ENCODE results near the gene CHIC2.
A peak's percentile ranks its signal among the peaks of the same experiment; 100 is the strongest.
"Not testable (repeated sequence)": the region's sequence is repeated elsewhere in the genome, so short reads cannot be mapped to it uniquely, and the experiment has no call there.

Gene CHIC2

GRCh38 chr4:54064317-54065111, at the start of gene CHIC2:
TSS of gene CHIC2 (minus strand) at chr4:54064605. CDS start at chr4:54064300, 305 bp downstream.
- peak; percentile 95 for DNase-seq (ENCODE audit: low read depth, low spot score)

DNA sequence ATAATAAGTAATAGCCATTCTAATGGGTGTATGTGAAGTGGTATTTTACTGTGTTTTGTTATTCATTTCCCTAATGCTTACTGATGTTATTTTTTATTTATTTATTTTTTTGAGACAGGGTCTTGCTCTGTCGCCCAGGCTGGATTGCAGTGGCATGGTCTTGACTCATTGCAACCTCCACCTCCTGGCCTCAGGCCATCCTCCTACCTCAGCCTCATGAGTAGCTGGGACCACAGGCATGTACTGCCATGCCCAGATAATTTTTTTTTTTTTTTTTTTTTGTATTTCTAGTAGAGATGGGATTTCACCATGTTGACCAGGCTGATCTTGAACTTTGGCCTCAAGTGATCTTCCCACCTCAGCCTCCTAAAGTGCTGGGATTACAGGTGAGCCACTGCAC, 48.8 kb upstream of the CHIC2 start:
- DNase-seq (ENCODE audit: low read depth, low spot score): not testable (repeated sequence)

DNA sequence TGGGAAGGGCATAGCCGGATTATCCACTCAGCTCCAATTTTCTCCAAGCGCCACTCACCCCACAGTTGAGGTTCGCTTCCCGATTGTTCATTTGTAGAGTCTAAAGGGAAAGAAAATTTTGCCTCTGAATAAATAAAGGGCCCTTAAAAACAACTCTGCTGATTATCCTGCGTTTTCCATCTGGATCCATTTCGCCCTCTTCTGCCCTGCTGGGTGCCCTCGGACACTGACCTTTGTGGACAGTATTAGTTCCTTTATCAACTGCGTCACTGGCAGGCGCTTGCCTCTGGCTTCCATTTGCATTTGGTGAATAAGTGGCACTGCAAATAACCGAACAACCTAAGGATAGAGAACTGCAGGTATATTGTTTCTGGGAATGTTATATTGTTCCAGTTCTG, 45.6 kb upstream of the CHIC2 start:
- no peak for DNase-seq (ENCODE audit: low read depth, low spot score)

DNA sequence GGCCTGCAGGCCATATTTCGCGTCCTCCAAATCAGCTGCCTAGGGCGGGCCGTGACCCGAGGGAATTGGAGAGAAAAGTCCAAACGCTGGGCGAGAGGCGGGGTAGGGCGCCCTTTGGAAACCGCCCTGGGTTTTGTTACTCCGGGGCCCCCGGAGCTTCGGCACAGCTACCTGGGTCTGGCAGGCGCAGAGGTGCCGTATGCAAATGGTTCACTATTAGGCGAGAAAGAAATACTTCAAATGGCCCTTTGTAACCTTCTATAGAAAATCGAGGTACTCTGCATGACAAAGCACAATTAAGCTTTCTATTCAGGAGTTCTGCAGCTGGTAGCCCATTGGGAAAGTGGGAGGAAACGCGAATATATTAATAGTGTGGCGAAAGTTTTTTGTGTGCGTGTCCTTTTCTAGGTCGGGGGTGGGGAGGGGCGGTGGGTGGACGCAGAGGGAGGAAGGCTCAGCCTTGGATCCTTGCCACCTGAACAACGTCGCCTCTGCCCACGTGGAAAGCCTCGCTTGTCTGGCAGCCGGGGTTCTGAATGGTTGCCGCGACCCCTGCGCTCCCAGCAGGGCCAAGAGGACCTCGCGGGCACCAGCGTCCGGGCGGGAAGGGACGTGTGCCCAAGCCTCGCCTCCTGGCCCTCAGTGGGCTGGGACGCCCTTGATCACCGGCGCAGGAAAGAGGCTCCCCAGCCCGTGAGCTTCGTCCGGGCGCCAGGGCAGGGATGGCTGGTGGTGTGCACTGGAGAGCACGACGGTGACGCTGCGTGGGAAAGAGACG, 45.0 kb upstream of the CHIC2 start:
- peak; percentile 48 for DNase-seq (ENCODE audit: low read depth, low spot score)

DNA sequence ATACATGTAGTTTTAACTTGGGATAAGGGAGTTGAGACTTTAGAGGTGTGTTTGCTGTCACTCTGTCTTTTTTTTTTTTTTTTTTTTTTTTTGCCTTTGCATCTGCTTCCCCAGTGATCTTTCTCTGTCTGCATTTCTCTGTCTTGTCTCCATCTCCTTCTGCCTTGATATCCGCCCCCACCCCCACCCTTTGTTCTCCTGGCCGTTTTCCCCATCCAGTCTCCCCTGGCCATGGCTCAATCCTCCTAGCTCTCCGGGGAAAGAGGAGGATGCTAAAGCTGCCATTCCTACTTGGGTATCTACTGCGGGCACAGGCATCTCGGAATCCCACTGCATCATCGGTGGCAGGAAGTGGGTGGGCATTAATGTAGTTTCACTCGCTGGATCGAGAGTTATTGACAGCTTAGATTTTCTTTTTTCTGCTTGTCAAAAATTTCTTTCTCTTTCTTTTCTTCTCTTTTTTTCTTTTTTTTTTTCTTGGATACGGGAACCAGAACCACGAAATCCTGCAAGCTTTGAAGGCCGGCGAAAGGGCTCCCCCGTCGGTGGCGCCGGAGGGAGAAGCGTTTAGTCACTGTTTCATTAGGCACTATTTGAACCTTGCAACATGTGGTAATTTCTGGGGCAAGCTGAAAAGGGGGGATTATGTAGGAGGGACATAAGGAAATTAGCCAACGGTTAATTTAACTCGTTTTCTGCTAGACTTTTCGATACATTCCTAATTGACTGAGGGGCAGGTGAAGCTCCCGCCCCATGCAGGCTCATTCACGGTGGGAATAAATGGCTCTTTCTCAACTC, 43.7 kb upstream of the CHIC2 start:
- no peak for DNase-seq (ENCODE audit: low read depth, low spot score)

DNA sequence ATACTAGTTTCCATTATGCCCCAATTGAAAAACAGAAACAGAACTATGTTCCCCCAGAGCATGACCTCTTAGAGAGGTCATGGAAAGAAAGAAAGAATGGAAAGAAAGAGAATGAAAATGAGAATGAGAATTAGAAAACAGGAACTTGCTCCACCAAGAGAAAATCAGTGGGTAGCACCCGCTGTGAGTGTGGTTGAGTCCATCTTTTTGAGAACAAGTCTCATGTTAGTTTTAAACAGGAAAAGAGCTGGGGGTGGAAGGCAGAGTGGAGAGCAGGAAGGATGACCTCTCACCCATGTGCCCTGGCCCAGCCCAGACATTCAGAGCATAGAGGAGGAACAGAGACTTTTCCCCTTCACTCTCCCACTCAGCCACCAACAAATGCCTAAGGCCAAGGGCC, 40.5 kb upstream of the CHIC2 start:
- DNase-seq (ENCODE audit: low read depth, low spot score): no peak

- peak; percentile 62 for DNase-seq (ENCODE audit: low read depth, low spot score)
These were observed 38.8 kb upstream of the CHIC2 start for GRCh38 chr4:54103190-54103574.

GRCh38 chr4:54102531-54103106, 38.2 kb upstream of the CHIC2 start:
- no peak for DNase-seq (ENCODE audit: low read depth, low spot score)

DNA sequence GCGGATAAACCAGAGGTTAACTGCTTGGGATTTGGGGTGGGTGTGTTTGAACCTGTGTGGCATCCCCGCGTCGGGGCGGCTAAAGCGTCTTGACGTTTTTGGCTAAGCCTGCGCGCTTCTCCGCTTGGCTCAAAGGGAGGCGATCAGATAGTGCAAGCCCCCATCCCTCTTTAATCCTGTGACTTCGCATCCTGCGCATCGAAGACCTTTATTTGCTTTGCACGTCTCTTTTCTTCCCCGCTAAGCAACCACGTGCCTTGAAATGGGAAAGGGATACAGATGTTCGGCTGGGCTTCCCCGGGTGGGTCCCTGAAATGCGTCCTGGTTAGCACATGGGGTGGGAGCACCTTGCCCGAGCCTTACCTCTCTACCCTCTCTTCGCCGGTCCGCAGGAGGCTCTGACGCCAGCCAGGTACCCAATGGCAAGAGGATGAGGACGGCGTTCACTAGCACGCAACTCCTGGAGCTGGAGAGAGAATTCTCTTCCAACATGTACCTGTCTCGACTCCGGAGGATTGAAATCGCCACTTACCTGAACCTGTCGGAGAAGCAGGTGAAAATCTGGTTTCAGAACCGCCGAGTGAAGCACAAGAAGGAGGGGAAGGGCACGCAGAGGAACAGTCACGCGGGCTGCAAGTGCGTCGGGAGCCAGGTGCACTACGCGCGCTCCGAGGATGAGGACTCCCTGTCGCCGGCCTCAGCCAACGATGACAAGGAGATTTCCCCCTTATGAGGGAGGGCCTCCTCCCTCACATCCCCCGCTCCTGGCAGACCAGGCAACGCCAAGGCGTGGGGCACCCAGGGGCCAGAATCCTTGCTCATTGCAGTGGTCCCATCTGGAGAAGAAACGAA, 37.0 kb upstream of the CHIC2 start:
- no peak for DNase-seq (ENCODE audit: low read depth, low spot score)

GRCh38 chr4:54100595-54101189, 36.3 kb upstream of the CHIC2 start:
- DNase-seq (ENCODE audit: low read depth, low spot score): no peak

DNA sequence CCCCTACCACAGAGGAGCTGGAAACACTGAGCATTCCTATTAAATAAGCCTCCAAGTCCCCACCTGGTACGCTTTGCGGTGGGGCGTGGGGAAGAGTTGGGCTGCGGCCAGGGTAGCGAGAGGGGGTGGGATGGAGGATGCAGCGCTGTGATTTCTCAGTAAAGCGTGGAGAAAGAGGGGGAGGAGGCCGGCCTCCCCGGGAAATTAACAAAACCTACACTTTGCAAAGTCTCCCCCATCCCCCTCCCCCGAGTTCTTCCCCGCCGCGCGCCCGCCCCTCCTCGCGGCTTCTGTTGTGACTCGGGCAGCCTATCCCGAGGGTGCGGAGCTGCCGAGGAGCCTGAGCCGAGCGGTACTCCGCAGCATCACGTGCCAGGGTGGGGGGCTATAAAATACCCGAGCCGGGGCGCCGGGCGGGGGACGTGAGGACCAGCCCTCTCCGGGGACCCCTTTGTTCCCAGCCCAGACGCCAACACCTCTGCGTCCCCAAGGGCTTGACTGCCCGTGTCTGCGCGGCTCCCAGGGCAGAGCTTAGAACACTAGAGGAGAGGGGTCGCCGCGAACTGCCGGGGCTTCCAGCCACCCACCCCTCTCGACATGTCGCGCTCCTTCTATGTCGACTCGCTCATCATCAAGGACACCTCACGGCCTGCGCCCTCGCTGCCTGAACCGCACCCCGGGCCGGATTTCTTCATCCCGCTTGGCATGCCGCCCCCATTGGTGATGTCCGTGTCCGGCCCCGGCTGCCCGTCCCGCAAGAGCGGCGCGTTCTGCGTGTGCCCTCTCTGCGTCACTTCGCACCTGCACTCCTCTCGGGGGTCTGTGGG, 35.6 kb upstream of the CHIC2 start, which contains the start of gene GSX2:
Gene GSX2, plus strand, starts transcription at position 416 of the 827 bp plus-strand sequence. Its CDS starts 182 bp downstream, at position 598.
- DNase-seq (ENCODE audit: low read depth, low spot score): no peak

GRCh38 chr4:54099287-54099747, 34.9 kb upstream of the CHIC2 start:
- DNase-seq (ENCODE audit: low read depth, low spot score): no peak

GRCh38 chr4:54098375-54098774, 34.0 kb upstream of the CHIC2 start:
- DNase-seq (ENCODE audit: low read depth, low spot score): no peak

DNA sequence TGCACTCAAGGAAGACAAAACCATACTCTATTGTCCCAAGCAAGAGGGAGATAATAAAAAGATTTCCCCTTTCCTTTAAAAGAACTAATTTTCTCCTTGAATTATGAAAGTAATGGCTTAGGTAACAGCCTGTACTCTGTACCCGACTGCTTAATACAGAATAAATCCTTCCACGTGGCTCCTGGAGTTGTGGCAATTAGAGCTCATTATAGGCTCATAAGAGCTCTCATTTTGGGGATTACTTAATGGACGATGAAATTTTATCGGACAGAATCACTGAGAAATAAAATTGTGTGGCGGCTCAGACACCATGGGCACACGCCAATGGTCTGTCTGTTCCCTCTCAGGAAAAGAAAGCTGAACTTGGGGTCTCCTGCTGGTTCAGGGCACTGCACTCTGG, 32.7 kb upstream of the CHIC2 start:
- no peak for DNase-seq (ENCODE audit: low read depth, low spot score)

- DNase-seq (ENCODE audit: low read depth, low spot score): no peak
These were observed 32.0 kb upstream of the CHIC2 start for GRCh38 chr4:54096295-54096962.

- DNase-seq (ENCODE audit: low read depth, low spot score): no peak
These were observed 30.9 kb upstream of the CHIC2 start for GRCh38 chr4:54095110-54095825.

- DNase-seq (ENCODE audit: low read depth, low spot score): no peak
These were observed 30.0 kb upstream of the CHIC2 start for GRCh38 chr4:54094451-54094850.

All from ELF-1 (cell line).